HCEC 1CT (cell line): ENCODE data around the gene GNMT.
"Not testable (repeated sequence)": the region's sequence is repeated elsewhere in the genome, so short reads cannot be mapped to it uniquely, and the experiment has no call there.

Source experiments
- DNase-seq: peaks from one replicate; pipeline ENCODE4 v3.0.0-alpha.2; 2017

The GNMT gene

GRCh38 chr6:42960243-42961019 is at the start of gene GNMT:
GNMT (plus strand) TSS chr6:42960754; CDS start chr6:42960768, 14 bp downstream.
- no peak for DNase-seq

GRCh38 chr6:42911171-42912021 is 49.2 kb upstream of the GNMT start:
- DNase-seq: no peak

DNA sequence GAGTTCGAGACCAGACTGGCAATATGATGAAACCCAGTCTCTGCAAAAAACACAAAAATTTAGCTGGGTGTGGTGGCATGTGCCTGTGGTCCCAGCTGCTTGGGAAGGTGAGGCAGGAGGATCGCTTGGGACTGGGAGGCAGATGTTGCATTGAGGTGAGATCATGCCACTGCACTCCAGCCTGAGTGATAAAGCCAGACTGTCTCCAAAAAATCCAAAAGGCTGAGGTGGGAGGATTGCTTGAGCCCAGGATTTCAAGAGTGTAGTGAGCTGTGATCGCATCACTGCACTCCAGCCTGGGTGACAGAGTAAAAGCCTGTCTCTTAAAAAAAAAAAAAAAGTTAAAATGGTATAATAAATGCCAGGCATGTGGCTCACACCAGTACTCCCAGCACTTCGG is 46.0 kb upstream of the GNMT start:
- no peak for DNase-seq

DNA sequence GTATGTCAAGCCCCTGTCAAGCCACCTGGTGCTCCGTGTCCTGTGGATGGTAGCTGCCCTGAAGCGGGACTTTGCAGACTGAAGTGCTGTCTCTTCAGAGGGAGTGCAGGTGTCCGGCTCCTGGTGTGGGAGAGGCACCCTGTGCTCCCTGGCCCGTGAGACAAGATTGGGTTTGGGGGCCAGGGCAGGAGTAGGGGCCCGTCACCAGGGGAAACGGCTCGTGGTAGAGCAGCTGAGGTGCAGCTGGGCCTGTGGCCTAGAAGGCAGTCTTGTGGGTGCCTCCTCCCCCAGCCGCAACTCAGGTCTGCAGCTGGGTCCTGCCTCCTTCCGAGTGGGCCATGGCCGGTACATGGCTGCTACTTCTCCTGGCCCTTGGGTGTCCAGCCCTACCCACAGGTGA is 44.8 kb upstream of the GNMT start, which contains the start of gene PTCRA:
TSS of gene PTCRA (plus strand) at position 322 of the 400 bp plus-strand sequence. CDS start at position 339, 17 bp downstream.
- no peak for DNase-seq

DNA sequence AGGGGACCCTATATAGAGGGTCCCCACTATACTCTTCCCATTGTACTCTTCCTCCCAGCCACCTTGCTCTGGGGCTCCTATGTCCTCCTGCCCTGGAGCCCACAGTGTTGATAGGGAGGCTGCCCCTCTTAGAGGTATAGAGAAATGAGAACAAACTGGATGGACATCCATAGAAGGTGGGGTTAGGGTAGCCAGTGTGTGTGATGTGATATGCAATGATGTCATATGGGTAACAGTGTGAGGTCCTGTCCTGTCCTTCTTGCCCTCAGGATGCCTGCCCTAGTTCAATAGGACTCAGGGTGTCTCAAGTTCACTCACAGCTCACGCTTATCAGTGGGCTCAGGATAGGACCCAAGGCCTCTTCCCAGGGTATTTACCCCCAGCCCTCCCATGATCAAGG is 44.3 kb upstream of the GNMT start:
- no peak for DNase-seq

GRCh38 chr6:42921801-42922200 is 38.8 kb upstream of the GNMT start:
- no peak for DNase-seq

- DNase-seq: peak; percentile 8
Measured at GRCh38 chr6:42923666-42924065, 36.9 kb upstream of the GNMT start.

DNA sequence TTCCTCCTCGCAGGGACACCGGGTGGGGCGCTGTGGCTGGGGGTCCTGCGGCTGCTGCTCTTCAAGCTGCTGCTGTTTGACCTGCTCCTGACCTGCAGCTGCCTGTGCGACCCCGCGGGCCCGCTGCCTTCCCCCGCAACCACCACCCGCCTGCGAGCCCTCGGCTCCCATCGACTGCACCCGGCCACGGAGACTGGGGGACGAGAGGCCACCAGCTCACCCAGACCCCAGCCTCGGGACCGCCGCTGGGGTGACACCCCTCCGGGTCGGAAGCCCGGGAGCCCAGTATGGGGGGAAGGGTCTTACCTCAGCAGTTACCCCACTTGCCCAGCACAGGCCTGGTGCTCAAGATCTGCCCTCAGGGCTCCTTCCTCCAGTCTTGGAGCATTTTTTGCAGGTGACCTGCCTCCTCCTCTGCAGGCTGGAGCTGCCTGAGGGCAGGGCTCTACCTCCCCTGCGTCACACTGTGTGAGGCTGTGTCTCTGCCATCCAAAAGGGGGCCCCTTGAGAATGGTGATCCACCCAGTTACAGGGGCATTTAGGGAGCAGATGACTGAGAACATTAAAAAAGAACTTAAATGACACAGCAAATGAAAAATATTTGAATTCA is 35.2 kb upstream of the GNMT start:
- DNase-seq: no peak

- DNase-seq: peak; percentile 96
Measured at GRCh38 chr6:42928986-42929820, 31.4 kb upstream of the GNMT start, which contains the start of gene CNPY3. CNPY3 (plus strand) TSS chr6:42929480; CDS start chr6:42929571, 91 bp downstream.

- peak; percentile 72 for DNase-seq
Measured at GRCh38 chr6:42929821-42930360, 30.7 kb upstream of the GNMT start.

GRCh38 chr6:42932412-42932811 is 28.1 kb upstream of the GNMT start:
- no peak for DNase-seq

GRCh38 chr6:42933205-42933604 is 27.3 kb upstream of the GNMT start:
- no peak for DNase-seq

DNA sequence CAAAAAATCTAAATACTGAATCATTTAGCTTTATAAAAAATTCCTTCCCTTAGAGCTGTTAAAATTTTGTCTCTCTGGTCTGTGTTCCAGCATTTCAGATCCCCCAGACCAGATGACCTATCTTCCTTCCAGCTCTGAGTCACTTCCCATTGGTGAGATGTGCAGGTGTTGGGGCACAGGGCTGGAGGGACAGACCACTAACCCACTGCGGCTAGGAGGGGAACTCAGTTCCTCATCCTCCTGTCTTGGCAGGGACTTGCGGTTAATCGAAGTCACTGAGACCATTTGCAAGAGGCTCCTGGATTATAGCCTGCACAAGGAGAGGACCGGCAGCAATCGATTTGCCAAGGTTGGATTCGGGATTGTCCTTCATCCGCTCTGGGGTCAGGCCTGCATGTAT is 25.2 kb upstream of the GNMT start:
- no peak for DNase-seq

- DNase-seq: no peak
Measured at GRCh38 chr6:42936398-42936797, 24.2 kb upstream of the GNMT start.

GRCh38 chr6:42937548-42938427 is 22.8 kb upstream of the GNMT start:
- no peak for DNase-seq

DNA sequence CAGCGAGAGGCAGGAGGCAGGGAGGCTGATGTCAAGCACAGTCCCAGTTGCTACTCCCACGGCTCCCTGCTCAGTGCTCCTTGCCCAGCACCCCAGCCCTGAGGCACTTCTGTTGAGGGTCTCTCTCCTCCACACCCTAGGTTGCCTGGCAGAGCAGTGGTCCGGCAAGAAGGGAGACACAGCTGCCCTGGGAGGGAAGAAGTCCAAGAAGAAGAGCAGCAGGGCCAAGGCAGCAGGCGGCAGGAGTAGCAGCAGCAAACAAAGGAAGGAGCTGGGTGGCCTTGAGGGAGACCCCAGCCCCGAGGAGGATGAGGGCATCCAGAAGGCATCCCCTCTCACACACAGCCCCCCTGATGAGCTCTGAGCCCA is 22.1 kb upstream of the GNMT start:
- DNase-seq: no peak

GRCh38 chr6:42938987-42939809 is 21.4 kb upstream of the GNMT start:
- no peak for DNase-seq

- no peak for DNase-seq
Measured at GRCh38 chr6:42939810-42940167, 20.8 kb upstream of the GNMT start.

DNA sequence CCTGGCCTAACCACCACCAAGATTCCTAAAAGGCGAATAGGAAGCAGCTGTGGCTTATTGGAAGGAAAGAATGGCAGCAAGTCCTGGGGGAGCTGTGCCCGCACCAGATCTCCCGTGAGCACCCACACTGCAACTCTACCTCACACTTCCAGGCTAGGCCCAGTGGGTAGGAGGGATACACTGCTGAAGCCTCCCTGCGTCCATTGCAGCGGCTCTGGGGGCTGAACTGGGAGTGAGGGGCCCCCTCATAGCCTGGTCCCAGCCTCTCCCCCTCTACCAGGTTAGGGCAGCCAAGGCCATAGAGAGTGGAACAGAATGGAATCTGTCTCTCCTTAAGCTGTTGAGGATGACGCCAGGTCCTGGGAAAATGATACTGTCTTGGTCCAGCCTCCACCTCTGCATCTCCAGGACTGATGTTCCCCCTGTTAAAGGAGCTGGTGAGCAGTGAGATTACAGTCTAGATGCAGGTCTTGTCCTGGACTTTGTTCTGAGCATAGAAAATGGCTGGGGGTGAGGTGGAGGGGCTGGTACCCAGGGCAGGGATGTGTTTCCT is 20.0 kb upstream of the GNMT start:
- no peak for DNase-seq

- not testable (repeated sequence) for DNase-seq
Measured at GRCh38 chr6:42941356-42941755, 19.2 kb upstream of the GNMT start.
